Measurements from ENCODE around the gene PKIG.

Gene PKIG

DNA sequence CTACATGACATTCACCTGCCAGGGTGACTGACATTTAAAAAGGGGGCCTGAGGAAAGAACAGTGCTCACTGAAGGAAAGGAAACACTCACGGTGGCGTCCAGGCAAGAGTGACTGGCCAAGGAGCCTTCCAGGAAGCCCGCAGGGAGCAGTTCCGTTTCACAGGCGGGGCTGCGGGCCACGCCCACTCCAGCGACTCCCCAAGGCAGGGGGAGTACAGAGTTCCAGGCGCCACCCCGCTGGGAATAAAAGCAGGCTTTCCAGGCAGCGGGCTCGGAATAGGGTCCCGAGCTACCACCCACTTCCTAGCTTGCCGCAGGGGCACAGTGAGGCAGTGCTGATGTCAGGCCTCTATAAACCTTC lies 34.2 kb downstream of the PKIG start:
- DNase-seq (ENCODE audit: low spot score) = no peak

GRCh38 chr20:44618318-44618731 lies 35.9 kb downstream of the PKIG start:
- DNase-seq (ENCODE audit: low spot score) = no peak

- DNase-seq (ENCODE audit: low spot score) = no peak
These were observed 36.9 kb downstream of the PKIG start for GRCh38 chr20:44619294-44619693.

DNA sequence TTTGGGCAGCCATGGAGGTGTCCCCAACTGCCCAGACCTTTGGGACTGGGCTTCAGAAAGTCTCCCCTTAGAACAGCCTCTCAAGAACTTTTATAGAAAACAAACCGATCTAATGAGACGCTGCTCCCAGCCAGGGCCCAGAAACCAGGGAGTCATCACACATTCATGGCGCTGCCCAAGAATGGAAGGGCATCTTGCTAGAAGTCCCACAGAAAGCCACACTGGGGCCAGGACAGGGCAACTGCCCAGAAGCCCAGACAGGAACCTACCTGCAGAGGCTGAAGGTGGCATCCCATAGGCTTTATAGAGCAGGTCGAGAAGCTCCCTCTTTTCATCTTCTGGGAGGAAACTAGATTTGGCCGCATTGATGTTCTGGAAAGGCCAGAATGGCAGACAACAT lies 37.7 kb downstream of the PKIG start:
- no peak for DNase-seq (ENCODE audit: low spot score)

DNA sequence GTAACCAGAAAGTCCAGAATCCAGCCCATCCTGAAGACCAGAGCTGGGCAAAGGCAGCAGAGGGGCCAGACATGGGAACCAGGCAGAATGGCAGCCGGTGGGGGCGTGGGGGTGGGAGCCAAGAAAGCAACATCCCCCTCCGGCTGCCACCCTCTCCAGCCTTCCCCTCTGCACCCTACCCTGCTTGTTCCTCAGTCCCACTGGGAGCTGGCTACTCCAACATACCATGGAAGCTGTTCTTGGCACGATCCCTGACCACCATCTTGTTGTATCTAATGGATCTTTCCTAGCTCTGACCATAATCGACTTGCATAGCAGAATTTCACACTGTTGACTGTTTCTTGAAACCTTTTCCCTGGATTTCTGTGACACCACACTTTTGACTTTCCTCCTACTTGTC lies 38.9 kb downstream of the PKIG start:
- no peak for DNase-seq (ENCODE audit: low spot score)

DNA sequence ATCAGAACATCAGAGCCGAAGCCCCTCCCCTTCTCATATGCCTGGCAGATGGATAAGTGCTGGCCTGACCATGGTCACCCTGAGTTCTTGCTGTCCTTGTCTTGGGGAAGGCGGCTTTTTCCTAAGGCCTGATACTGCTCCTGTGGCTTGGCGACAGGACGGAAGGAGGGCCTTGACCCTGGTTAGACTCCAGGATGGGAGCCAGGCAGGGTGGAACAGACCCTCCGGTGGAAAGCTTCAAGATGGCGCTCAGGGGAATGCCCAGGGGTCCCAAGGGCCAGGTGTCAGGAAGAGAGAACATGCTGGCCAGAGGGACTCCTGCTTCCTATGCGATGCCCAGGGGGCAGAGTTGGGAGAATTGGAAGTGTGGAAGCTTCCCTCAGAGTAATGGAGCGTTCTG lies 39.6 kb downstream of the PKIG start:
- DNase-seq (ENCODE audit: low spot score) = no peak

GRCh38 chr20:44622501-44623270 lies 40.3 kb downstream of the PKIG start:
- no peak for DNase-seq (ENCODE audit: low spot score)

GRCh38 chr20:44624152-44624551 lies 41.8 kb downstream of the PKIG start:
- DNase-seq (ENCODE audit: low spot score) = no peak

DNA sequence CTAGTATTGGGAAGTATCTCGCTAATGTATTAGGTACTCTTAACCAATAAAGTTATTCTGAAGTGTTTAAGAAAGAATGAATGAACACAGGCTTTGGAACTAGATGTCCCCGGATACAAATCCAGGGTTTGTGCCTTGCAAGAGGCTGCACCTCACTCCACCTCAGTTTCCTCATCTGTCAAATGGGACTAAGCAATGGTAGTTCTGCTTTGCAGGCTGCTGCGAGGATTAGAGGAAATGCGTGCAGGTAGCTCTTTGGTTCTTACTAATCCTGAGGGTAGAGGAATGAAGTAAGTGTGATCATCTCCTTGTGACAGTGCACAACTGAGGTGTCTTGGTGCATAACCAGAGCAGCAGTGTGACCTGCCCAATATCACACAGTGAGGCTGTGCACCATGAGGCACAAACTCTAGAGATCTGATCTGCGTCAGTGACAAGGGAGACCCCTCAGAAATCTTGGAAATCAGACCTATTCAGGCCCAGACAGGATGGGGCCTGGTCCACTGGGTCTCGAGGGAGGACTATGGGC lies 42.4 kb downstream of the PKIG start:
- DNase-seq (ENCODE audit: low spot score) = no peak

DNA sequence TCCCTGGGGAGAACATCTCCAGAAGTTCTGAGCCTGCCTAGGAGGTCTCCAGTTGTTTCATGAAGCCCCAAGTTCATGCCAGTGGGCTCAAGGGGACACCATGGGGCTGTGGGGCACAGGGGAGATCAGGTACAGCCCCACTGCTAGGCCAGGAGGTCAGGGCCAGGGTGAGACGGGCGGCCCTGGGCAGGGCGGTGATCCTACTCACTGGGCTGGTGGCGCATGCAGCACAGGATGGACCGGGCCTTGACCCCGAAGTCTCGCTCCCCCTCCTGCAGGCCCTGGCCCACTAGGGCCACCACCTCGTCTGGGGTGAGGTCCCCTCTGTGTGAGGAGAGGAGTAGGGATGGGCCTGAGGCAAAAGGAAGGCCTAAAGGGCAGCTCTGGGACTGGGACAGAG lies 43.0 kb downstream of the PKIG start:
- DNase-seq (ENCODE audit: low spot score) = no peak

DNA sequence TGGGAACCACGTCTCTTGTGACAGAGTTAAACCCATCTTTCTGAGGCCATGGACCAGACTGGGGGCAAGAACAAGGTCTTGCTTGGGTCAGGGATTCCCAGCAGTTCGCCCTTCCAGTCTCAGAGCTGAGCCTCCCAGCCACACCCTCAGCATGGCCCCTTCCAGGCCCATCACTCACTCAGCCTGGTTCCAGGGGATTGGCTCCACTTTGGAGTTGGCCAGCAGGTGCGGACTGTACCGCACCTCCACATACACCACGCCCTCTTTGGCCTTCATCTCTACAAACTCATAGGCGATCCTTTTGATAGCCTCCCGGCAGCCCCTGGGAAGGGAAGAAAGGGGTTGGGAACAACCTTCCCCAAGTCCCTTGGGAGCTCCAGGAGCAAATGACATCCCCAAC lies 43.9 kb downstream of the PKIG start:
- no peak for DNase-seq (ENCODE audit: low spot score)

DNA sequence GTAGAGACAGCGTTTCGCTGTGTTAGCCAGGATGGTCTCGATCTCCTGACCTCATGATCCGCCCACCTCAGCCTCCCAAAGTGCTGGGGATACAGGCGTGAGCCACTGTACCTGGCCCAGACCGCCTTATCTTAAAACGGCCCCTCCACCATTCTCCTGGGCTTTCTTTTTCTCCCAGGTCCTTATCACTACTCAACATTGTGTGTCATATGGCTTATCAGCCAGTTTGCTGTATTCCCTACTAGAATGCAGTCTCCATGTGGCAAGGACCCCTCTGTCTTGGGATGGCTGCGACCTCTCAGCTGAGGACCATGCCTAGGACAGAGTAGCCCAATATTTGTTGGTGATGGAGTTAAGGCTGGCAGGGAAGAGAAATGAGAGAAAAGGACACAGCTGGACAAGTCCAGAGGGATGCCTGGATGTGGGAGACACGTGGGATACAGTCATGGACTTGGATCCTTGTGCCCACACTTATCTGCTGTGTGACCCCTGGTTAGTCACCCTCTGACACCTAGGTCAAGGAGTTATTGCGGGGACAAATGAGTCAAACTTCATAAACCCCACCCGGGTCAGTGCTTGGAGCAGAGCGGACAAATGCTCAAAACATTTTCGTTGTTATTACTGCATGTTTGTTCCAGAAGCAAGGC lies 45.1 kb downstream of the PKIG start:
- DNase-seq (ENCODE audit: low spot score) = no peak

GRCh38 chr20:44629017-44629385 lies 46.6 kb downstream of the PKIG start:
- DNase-seq (ENCODE audit: low spot score) = no peak

- no peak for DNase-seq (ENCODE audit: low spot score)
These were observed 47.2 kb downstream of the PKIG start for GRCh38 chr20:44629542-44629941.

DNA sequence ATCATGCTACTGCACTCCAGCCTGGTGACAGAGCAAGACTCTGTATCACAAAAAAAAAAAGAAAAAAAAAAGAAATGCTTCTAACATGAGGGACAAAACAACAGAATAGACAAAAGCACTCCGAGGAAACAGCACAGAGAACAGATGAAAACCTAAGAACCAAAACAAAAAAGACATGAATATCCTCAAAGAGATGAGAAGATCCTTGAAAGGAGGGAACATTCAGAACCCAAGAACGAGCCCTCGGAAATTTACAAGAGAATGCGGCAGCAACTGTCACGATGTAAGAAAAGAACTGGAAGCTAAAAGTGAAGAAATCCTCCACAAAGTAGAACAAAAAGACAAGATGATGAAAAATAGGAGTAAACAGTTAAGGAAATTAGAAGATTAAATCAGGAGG lies 47.9 kb downstream of the PKIG start:
- DNase-seq (ENCODE audit: low spot score) = no peak

DNA sequence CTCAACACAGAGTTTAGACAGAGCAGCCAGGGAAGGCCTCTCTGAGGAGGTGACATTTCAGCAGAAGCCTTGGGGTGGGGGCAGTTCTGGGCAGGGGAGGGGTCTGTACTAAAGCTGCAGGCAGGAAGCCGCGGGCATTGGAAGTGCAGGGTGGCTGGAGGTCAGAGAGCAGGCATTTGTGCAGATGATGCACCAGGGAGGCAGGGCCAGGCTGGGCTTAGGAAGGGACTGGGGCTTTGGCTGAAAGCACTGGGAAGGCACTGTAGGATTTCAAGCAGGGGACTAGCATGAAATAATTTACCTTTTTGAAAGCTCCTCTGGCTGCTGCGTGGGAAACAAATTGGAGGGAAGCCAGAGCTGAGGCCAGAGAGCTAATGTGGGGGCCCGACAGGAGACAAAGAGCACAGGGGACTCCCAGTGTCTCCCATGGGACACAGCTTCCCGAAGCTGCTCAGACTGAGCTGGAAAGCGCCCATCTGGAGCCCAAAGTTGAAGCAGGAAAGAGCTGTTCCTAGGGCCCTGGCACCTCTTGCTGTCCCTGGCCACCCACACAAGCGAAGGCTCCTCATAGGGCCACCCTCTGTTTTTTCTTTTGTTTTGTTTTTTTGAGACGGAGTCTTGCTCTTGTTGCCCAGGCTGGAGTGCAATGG lies 49.8 kb downstream of the PKIG start:
- DNase-seq (ENCODE audit: low spot score) = peak; percentile 57

GRCh38 chr20:44633187-44633810 lies 50.9 kb downstream of the PKIG start:
- DNase-seq (ENCODE audit: low spot score) = no peak

DNA sequence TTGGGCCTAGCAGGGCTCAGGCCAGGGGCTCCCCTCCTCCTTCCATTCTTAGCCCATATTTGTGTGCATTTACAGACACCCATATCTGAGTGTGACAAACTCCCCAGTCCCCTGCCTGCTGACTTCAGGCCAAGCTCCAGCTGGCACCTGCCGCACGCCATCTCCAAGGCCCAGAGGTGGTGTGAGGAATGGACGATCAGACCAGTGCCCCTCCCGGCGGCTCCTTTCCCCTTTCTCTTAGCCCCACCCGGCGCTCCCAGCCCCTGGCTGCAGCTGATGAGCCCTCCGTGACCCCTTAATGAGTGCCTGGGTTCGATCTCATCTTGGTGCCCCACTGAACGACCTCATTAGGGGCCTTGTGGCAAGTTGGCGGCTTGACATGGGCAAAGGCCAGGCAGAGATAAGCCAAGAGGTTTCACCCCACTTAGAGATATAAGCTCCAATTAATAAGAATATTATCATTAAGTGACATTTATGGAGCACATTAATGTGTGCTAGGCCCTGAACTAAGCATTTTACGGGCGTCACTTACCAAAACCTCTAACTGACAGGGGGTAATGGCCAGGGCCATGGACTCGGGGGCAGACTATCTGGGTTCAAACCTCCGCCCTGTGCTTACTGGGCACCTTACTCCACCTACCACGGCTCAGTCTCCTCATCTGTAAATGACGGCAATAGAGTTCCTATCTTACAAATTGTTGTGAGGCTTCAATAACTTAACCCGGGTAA lies 51.7 kb downstream of the PKIG start:
- DNase-seq (ENCODE audit: low spot score) = no peak

- no peak for DNase-seq (ENCODE audit: low spot score)
These were observed 53.5 kb downstream of the PKIG start for GRCh38 chr20:44635877-44636276.

GRCh38 chr20:44637042-44637441 lies 54.7 kb downstream of the PKIG start:
- DNase-seq (ENCODE audit: low spot score) = no peak

DNA sequence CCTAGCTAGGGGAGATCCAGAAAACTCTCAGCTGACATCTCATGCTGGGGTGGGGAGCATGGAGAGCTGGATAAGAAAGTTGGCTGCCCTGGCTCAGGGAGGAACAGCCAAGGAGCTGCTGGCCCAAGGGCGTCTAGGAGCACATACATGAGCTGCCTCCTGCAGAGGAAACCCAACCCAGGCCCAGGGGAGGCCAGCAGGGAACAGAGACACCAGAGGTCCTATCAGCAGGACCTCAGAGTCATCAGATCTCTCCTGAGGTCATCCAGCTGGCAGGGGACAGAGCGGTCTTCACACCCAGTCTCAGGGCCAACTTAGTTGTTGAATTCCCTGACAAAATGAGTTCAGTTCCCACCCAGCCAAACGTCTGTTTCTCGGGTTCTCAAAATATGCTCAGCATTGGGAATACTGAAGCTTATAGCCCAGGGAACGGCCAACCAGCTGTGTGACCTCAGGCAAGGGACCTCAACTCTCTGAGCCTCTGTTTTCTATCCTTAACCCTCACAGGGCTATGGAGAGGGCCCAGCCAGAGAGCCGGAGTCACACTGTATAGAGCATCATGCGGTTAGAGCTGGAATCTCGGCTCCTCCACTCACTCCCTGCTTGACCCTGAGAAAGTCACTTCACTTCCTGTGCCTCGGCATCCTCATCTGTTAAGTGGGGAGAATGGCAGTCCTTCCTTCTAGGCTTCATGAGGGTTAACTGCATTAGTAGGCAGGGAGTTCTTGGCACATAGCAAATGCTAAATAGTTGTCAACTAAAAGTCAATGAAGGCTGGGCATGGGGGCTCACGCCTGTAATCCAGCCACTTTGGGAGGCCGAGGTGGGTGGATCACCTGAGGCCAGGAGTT lies 55.4 kb downstream of the PKIG start:
- DNase-seq (ENCODE audit: low spot score) = no peak

Data from SK-N-DZ (cell line).